HG03280 (cell line): ENCODE results near the gene SLC1A2.

Source experiments
- ATAC-seq: cut with Tn5 transposase; IDR thresholded peaks from one replicate; pipeline ENCODE4 v1.9.1; 2021; ENCODE audit warnings: mild to moderate bottlenecking, moderate library complexity; ENCODE audit not compliant: unreplicated experiment

The SLC1A2 gene

GRCh38 chr11:35305670-35306382 is 113.5 kb downstream of the SLC1A2 start:
- no peak for ATAC-seq

DNA sequence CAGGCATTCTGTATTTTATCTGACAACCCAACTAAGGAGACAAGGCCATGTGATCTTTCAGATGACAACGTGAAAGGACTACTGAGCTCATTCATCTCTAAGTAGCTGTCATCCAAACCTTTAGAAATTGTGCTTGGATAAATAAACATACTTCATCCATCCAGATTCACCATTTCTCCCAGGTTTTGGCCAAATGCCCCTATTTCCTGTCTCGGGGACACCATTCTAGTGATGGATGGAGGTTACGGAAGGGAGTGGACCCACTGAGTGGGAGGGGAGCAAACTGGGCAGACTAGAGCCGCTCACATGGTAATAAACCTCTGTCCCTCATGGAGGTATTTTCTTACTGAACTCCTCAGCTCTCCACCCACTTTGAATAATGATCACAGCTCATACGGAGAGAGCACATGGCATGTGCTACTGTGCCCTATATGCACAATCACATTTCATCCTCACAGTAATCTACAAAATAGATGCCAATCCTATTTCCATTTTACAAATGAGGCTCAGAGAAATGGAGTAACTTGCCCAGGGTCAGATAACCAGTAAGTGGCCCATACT is 114.4 kb downstream of the SLC1A2 start:
- no peak for ATAC-seq

GRCh38 chr11:35304386-35304775 is 115.0 kb downstream of the SLC1A2 start:
- ATAC-seq = no peak

- no peak for ATAC-seq
Measured at GRCh38 chr11:35303596-35304385, 115.6 kb downstream of the SLC1A2 start.

DNA sequence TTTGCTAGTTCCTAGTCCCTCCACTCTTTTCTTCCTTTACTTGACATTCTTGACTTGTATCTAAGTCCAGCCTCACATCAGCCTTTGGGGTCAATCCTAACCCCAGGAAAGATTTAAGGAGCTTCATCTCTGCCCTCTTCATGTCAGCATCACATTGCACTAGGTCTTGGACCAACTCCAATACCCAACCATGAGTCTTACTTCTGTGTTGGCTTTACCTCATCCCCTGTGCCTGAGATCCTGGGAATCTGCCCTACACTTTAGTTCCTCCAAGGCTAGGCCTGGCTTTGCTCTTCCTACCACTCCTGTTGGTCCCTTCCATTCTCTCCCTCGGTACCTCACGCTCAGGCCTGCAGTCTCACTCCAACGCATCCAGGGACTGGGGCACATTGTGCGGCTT is 117.0 kb downstream of the SLC1A2 start:
- no peak for ATAC-seq

DNA sequence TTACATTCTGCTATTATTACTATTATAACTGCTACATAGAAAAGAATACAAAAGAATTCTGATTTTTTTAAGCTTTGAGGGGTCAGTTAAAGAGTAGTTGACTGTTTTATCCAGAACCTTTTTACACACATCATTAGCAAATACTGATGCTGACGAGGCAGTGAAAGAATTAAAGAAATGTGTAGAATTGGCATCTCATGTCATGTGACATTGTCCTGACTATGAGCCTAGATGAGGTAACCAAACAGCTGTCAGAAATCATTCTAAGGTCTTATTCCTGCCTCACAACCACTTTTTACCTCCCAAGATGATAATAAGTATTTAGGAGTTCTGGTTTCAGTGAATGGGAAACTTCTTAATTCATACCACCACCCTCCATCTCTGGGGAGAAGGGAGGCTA is 121.0 kb downstream of the SLC1A2 start:
- ATAC-seq = no peak

DNA sequence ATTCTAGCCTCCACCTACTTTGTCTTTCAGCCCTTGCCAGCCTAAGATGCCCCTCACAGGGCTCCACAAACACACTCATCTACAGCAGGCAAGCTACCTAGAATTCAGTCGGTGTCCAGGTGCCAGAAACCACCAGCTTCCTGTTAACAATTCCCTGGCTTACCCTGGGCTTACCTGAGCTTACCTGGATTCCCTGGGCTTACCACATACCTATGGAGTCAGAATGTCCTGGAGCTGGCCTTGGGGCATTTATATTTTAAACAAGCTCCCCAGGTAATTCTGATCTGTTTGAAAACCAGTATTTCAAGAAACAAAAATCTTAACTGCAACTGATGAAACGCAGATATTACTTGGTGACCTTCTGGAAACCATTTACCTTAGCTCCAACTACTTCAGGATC is 123.6 kb downstream of the SLC1A2 start:
- no peak for ATAC-seq

- no peak for ATAC-seq
Measured at GRCh38 chr11:35293699-35294098, 125.7 kb downstream of the SLC1A2 start.

DNA sequence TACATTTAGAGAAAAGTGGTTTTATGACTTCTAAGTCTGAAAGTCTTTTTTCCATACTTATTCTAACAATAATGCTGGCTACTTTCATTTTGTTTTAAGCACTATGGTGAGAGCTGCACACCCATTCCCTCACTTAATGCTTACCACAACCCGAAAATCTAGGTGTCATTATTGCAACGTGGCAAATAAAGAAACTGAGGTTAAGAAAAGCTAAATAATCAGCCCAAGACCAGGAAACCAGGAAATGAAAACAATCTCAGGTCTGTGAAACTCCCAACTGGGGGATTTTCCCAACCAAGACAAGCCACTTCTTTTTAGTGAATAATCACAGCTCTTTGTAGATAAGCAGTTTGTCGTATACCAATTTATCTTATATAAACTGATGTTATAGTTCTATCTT is 126.3 kb downstream of the SLC1A2 start:
- no peak for ATAC-seq

DNA sequence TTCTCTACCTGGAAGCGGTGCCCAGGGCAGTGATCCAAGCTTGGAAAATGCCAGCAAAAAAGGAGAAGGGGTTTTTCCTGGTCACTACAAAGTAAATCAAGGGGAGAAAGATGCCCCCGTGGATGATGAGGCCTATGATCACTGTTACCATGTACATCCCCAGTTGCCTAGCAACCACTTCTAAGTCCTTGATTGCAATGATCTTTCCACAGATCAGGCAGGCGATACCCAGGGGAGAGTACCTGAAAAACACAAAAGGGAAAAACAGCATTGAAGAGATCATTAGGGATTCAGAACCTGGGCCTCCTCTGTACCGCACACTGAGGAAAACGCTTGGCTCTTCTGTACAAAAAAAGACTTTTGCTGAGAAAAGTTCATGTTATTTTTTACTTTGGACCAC is 127.1 kb downstream of the SLC1A2 start:
- no peak for ATAC-seq

GRCh38 chr11:35290876-35291275 is 128.5 kb downstream of the SLC1A2 start:
- ATAC-seq = no peak

- no peak for ATAC-seq
Measured at GRCh38 chr11:35289821-35290220, 129.5 kb downstream of the SLC1A2 start.

- ATAC-seq = no peak
Measured at GRCh38 chr11:35288817-35289541, 130.4 kb downstream of the SLC1A2 start.

DNA sequence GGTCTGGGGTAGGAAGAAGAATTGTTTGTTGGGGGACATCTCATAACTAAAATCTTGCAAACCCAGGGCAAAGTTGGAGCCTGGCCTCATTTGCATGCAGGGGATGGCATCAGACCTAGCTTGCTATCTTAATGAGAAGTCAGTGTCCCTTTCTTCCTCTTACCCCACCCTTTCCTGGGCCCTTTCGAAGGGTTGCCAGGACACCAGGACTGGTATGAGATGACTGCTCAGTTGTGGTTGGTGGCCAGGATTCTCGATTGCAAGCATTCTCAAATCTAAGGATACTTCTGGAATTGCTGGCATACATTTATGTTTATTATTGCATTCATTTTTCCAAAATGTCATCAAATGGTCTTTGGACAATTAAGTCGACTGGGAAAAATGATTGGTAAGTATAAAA is 131.0 kb downstream of the SLC1A2 start:
- ATAC-seq = no peak

GRCh38 chr11:35287344-35287890 is 131.9 kb downstream of the SLC1A2 start:
- ATAC-seq = no peak

DNA sequence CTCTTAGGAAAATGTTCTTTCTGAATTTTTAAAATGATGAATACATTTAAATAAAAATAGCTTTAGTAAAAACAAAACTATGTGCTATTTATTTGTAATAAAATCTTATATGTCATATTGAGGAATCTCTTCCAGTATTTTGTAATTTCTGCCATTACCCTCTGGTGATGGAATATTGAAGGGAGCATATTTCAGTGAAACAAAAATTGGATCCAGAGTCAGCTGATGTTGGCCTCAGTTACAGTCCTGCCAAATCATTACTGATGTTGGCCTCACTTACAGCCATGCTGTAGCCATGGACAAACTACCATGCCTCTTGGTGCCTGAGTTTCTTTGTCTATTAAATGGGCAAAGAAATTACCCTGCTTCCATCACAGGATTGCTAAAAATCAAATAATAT is 133.2 kb downstream of the SLC1A2 start:
- no peak for ATAC-seq

DNA sequence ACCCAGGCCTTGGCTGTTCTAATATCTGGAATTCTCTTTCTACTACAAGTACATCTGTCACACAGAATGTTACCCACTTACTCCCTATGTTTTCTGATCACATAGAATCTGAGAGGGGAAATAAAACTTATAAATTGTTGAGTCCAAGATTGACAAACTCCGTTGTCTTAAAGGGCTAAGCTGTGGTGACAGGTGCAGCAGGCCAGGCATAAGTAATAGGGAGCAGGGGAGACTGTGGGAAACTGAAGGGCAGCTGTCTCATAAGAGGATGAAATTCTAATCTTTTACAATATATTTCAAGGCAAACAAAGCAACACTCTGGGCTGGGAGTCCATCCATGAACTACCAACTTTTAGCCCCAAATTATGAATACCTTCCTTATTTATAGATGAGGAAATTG is 133.9 kb downstream of the SLC1A2 start:
- no peak for ATAC-seq

- no peak for ATAC-seq
Measured at GRCh38 chr11:35282221-35282882, 137.0 kb downstream of the SLC1A2 start.

DNA sequence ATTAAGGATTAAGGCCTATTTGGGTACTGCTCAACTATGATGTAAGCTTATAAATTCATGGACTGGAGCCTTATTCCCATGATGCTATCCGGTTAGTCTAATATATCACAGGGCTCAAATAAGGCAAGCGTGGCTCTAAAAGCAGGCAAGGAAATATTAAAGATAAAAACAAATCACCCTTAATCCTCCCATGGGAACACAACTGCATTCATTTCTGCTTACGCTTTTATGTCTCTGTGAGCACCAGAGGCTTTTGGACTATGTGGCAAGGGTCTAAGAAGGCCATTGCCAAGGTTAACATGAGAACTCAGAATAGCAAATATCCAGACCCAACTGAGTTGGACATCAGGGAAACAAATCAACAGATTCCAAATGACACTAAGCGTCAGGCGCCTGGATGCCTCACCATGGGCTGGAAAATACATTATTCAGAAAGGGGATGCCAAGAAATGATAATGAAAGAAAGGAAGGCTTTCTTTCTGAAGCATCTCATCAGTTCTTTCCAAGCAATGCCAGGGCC is 138.1 kb downstream of the SLC1A2 start:
- ATAC-seq = no peak

DNA sequence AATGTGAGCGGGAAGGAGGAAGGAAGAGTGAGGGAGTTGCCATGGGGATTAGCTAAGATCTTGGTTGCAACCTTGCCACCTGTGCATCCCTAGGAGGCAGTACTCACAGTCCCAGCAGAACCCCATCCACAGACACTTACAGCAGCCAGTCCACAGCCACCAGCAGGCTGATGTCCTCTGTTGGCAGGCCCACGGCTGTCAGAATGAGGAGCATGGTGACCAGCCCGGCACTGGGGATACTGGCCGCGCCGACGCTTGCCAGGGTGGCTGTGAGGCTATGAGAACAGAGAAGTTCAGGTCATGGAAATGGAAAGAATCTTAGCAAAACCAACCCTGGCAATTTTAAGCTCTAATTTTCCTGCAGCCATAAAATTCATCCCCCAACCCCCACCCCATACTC is 138.6 kb downstream of the SLC1A2 start:
- ATAC-seq = no peak
